ENCODE data around the gene SBNO2. TPM values are rescaled to one million over a fixed set of nuclear protein-coding genes. Genes with fewer than 3 reads are reported as not detected.

The SBNO2 gene
- total and polyA plus RNA-seq, 10 donors = 16.2 to 230 (median 112) TPM

DNA sequence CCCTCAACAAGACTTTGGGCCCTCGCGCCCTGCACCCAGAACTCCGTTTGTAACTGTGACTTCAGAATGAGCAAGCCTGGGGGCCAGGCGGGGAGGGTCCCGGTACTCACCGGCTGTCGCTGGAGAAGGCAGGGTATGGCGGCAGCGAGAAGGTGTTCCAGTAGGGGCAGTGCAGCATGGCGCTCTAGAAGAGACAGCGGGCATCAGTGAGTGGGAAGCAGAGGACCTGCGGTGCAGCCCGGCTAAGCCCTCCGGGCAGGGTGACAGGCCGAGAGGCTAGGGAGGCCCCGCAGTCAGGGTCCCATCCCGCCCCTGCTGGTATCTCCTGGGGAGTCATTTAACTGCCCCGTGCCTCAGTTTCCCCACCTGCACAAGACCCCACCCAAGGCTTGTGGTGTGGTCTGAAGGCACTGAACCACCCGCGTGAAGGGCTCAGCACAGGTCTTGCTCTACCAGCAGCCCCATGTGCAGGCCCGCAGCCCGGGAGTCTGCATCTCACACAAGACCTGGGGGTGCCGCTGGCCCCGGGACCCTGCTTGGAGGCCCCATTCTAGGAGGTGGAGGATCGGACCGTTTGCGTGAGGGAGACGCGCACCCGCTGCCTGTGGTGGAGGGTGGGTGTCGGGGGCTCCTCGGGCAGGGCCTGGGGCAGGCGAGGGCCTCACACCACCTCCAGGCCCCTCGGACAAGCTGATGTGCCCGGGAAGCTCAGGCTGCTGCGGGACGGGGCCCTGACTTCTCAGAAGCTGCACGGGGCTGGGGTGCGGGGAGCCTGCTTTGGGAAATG is 24.6 kb downstream of the SBNO2 start:
- WGBS, 5 donors = 93 to 96% (median 95%) methylated on average over 24 to 39 of the region's 39 CpGs
- intact Hi-C loops (cut with DNase I; ENCODE audit: low total_unique reads) = no loop called here
- H3K27ac ChIP-seq = peak overlapping the region in 6 of 8 donors; percentile 53 to 95 (median 86)

GRCh38 chr19:1147934-1148549 is 26.0 kb downstream of the SBNO2 start:
- 90 to 92% (median 90%) methylated on average over 12 to 15 of the region's 15 CpGs for whole genome bisulfite sequencing, 5 donors
- no peak for DNase-seq
- Histone ChIP-seq H3K4me3 (no peak overlapping the region), H3K4me1 (peaks cover 0 to 58% (median 38%) of the 10 kb centered on the region in 6 donors), H3K36me3 (peaks cover 0 to 94% (median 66%) of the 10 kb centered on the region in 6 donors), H3K27ac (peak overlapping the region in 3 of 8 donors; percentile 7 to 30 (median 18)), H3K9me3 (no peaks in the 10 kb centered on the region), H3K27me3 (replicated peaks in 1 of 7) (no peaks in the 10 kb centered on the region)
- TF ChIP-seq POLR2A (IDR thresholded peaks at IDR 0.05) = no peak
- no peak for TF ChIP-seq POLR2AphosphoS5 (IDR thresholded peaks at IDR 0.05)
- TF ChIP-seq, protein P1, sequence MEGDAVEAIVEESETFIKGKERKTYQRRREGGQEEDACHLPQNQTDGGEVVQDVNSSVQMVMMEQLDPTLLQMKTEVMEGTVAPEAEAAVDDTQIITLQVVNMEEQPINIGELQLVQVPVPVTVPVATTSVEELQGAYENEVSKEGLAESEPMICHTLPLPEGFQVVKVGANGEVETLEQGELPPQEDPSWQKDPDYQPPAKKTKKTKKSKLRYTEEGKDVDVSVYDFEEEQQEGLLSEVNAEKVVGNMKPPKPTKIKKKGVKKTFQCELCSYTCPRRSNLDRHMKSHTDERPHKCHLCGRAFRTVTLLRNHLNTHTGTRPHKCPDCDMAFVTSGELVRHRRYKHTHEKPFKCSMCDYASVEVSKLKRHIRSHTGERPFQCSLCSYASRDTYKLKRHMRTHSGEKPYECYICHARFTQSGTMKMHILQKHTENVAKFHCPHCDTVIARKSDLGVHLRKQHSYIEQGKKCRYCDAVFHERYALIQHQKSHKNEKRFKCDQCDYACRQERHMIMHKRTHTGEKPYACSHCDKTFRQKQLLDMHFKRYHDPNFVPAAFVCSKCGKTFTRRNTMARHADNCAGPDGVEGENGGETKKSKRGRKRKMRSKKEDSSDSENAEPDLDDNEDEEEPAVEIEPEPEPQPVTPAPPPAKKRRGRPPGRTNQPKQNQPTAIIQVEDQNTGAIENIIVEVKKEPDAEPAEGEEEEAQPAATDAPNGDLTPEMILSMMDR (IDR thresholded peaks at IDR 0.05 in 8 of 11, conservative IDR thresholded peaks at IDR 0.05 in 3 of 11) = no peak
- intact Hi-C loops (cut with DNase I; ENCODE audit: low total_unique reads) = no loop called here

More for the DNA sequence above, 24.6 kb downstream of the SBNO2 start:
- Histone ChIP-seq H3K36me3 (peaks cover 0 to 94% (median 64%) of the 10 kb centered on the region in 6 donors), H3K27me3 (replicated peaks in 1 of 7) (no peaks in the 10 kb centered on the region), H3K9me3 (no peaks in the 10 kb centered on the region), H3K4me1 (peaks cover under 1 to 72% (median 49%) of the 10 kb centered on the region in 6 donors), H3K4me3 (no peak overlapping the region)
- DNase-seq = no peak
- TF ChIP-seq POLR2AphosphoS5 (IDR thresholded peaks at IDR 0.05) (peak in 1 of 3 donors; percentile 37), POLR2A (IDR thresholded peaks at IDR 0.05) (no peak)
- TF ChIP-seq, protein P1 (IDR thresholded peaks at IDR 0.05 in 8 of 11, conservative IDR thresholded peaks at IDR 0.05 in 3 of 11) = no peak

DNA sequence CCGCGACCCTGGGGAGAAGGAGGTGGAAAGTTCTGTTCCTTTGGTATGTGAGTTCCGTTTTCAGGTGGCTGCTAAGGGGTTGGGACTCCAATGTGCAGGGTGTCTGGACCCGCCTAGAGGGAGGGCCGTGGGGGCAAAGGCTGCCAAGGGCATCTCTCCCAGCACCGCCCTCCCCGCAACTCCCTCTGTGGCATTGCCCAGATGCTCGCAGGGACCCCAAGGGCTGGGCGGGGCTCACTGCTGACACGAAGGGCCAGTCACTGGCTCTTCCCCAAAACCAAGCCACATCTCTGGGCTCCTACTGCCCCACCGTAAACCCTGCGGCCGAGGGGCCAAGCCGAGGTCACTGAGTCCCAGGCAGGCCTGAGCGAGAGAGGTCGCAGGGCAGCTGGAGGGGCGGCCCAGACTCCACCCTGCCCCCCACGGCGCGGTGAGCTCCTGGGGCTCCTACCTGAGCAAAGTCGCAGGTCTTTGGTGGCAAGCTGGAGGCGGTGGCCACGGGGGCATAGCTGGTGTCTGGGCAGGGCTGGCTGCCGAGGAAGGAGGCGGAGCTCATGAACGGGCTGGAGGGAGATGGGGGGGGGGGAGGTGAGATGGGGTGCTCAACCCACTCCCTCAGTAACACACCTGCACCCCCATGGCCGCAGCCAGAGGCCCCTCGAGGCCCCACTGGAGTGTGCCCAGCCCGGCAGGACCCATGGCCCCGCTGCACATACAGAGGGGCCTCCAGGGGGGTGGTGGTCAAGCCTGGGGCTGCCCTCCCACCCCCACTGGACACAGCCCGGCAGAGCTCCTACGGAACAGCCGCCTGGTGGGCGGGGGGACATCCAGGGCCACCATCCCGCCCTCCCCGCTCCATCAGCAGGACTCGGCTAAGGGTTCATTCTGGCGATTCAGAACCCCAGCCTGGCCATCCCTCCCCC is 26.9 kb downstream of the SBNO2 start:
- H3K27ac ChIP-seq = peak overlapping the region in 2 of 8 donors; percentile 7 to 30
- no peak for DNase-seq
- peaks cover 0 to 94% (median 70%) of the 10 kb centered on the region in 6 donors for H3K36me3 ChIP-seq
- no peaks in the 10 kb centered on the region for H3K27me3 ChIP-seq (replicated peaks in 1 of 7)
- intact Hi-C loops (cut with DNase I; ENCODE audit: low total_unique reads) = no loop called here
- H3K9me3 ChIP-seq = no peaks in the 10 kb centered on the region
- H3K4me1 ChIP-seq = peaks cover 0 to 48% (median 29%) of the 10 kb centered on the region in 6 donors
- H3K4me3 ChIP-seq = no peak overlapping the region
- peak in 2 of 3 donors; percentile 10 to 47 for TF ChIP-seq POLR2AphosphoS5 (IDR thresholded peaks at IDR 0.05)
- TF ChIP-seq, protein P1 (IDR thresholded peaks at IDR 0.05 in 8 of 11, conservative IDR thresholded peaks at IDR 0.05 in 3 of 11) = no peak
- WGBS, 5 donors = 83 to 94% (median 87%) methylated on average over 25 to 38 of the region's 38 CpGs

Measured in spleen (tissue), 11 donors.